Measurements from ENCODE around the gene UGGT2. TPM values are rescaled to one million over a fixed set of nuclear protein-coding genes. Genes with fewer than 3 reads are reported as not detected.
"Not testable (repeated sequence)": the region's sequence is repeated elsewhere in the genome, so short reads cannot be mapped to it uniquely, and the experiment has no call there.

Gene UGGT2
- total RNA-seq, 1 experiment from 2014 or later, result 66.1 TPM

- DNase-seq (ENCODE audit: low spot score), result no peak
These were observed 251.4 kb downstream of the UGGT2 start for GRCh38 chr13:95801825-95802224.

GRCh38 chr13:95800436-95800835 is 252.8 kb downstream of the UGGT2 start:
- DNase-seq (ENCODE audit: low spot score), result no peak

- no peak for DNase-seq (ENCODE audit: low spot score)
These were observed 256.2 kb downstream of the UGGT2 start for GRCh38 chr13:95797016-95797415.

- DNase-seq (ENCODE audit: low spot score), result no peak
These were observed 259.4 kb downstream of the UGGT2 start for GRCh38 chr13:95793781-95794180.

- no peak for DNase-seq (ENCODE audit: low spot score)
These were observed 260.1 kb downstream of the UGGT2 start for GRCh38 chr13:95793018-95793555.

- no peak for DNase-seq (ENCODE audit: low spot score)
These were observed 262.0 kb downstream of the UGGT2 start for GRCh38 chr13:95791084-95791722.

GRCh38 chr13:95789315-95789714 is 263.9 kb downstream of the UGGT2 start:
- not testable (repeated sequence) for DNase-seq (ENCODE audit: low spot score)

GRCh38 chr13:95788100-95788463 is 265.1 kb downstream of the UGGT2 start:
- DNase-seq (ENCODE audit: low spot score), result no peak

- no peak for DNase-seq (ENCODE audit: low spot score)
These were observed 265.7 kb downstream of the UGGT2 start for GRCh38 chr13:95787356-95788099.

GRCh38 chr13:95784900-95785290 is 268.3 kb downstream of the UGGT2 start:
- peak; percentile 38 for DNase-seq (ENCODE audit: low spot score)

- DNase-seq (ENCODE audit: low spot score), result peak; percentile 77
These were observed 268.9 kb downstream of the UGGT2 start for GRCh38 chr13:95784161-95784899.

- DNase-seq (ENCODE audit: low spot score), result no peak
These were observed 269.5 kb downstream of the UGGT2 start for GRCh38 chr13:95783747-95784146.

GRCh38 chr13:95781940-95782339 is 271.3 kb downstream of the UGGT2 start:
- DNase-seq (ENCODE audit: low spot score), result not testable (repeated sequence)

- DNase-seq (ENCODE audit: low spot score), result no peak
These were observed 272.2 kb downstream of the UGGT2 start for GRCh38 chr13:95781016-95781415.

- no peak for DNase-seq (ENCODE audit: low spot score)
These were observed 273.7 kb downstream of the UGGT2 start for GRCh38 chr13:95779522-95779921.

GRCh38 chr13:95771905-95772304 is 281.3 kb downstream of the UGGT2 start:
- no peak for DNase-seq (ENCODE audit: low spot score)

GRCh38 chr13:95763601-95764000 is 289.6 kb downstream of the UGGT2 start:
- no peak for DNase-seq (ENCODE audit: low spot score)

GRCh38 chr13:95762626-95763025 is 290.6 kb downstream of the UGGT2 start:
- DNase-seq (ENCODE audit: low spot score), result not testable (repeated sequence)

- DNase-seq (ENCODE audit: low spot score), result no peak
These were observed 297.1 kb downstream of the UGGT2 start for GRCh38 chr13:95756072-95756471.

- DNase-seq (ENCODE audit: low spot score), result no peak
These were observed 299.1 kb downstream of the UGGT2 start for GRCh38 chr13:95754069-95754468.

GRCh38 chr13:95752677-95753076 is 300.5 kb downstream of the UGGT2 start:
- DNase-seq (ENCODE audit: low spot score), result no peak

Measured in A172 (cell line).